Activated naive CD4-positive, alpha-beta T cell treated with anti-CD3 and anti-CD28 coated beads, Interleukin-2, amount 50 U/mL, for 72 hours (primary cell): ENCODE measurements around the gene STAB1. TPM values are rescaled to one million over a fixed set of nuclear protein-coding genes. Genes with fewer than 3 reads are reported as not detected.
A peak's percentile ranks its signal among the peaks of the same experiment; 100 is the strongest.

ENCODE experiments used
- ATAC-seq, 2 donors: fragments of 150-1000 bp; cut with Tn5 transposase; 2 replicates each; pipeline ENCODE4 v1.10.0; 2021; ENCODE audit warnings: mild to moderate bottlenecking in 2 of 2, moderate library complexity in 2 of 2
- DNase-seq, 2 donors: peaks; one replicate each; pipeline ENCODE4 v3.0.0; 2021 to 2022; ENCODE audit warnings: low spot score in 2 of 2
- H3K27ac Mint-ChIP-seq, 2 donors: one replicate each; pipeline ENCODE4 v1.8.0; 2022; ENCODE audit warnings: mild to moderate bottlenecking in 2 of 2, mixed read lengths in 2 of 2
- H3K36me3 Mint-ChIP-seq, 2 donors: one replicate each; pipeline ENCODE4 v1.8.0; 2022; ENCODE audit warnings: mixed read lengths in 2 of 2
- H3K9me3 Mint-ChIP-seq, 2 donors: one replicate each; pipeline ENCODE4 v1.8.0; 2022; ENCODE audit warnings: mixed read lengths in 2 of 2
- total RNA-seq, 2 donors: library from RNA; stranded (reverse); gene quantifications; one replicate each; pipeline ENCODE4 v1.2.3, GENCODE V29; 2022

The STAB1 gene
- total RNA-seq, 2 donors from 2014 or later = 0.36 TPM; not detected in 1

DNA sequence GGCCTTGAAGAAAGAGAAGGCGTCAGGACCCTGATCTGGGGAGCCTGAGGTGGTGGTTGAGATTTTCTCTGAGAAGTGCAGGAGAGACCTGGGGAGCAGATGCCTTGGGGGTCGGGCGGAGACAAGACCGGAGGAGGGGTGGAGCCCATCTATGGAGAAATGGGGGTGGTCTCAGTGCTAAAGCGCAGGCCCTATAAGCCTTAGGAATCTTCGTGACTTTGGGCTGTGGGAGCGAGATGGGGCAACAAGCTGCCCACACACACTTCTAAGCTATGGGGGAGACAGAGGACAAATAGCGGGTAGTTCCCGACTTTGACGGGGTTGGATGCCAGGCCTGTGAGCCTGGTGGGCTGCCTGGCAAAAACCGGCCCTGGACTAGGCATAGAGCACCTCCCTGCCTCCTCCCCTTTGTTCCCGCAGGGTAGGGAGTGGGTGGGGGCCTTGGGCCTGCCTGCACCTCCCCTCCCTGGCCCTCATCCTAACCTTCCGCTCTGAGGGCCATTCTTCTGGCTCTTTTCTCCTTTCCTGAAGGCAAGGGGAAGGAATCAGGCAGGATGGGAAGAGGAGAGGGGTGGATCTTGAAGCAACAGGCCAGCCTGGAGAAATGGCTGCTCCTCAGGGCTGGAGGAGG, 38.9 kb upstream of the STAB1 start:
- peaks cover 18 to 31% of the 10 kb centered on the region in 2 donors for H3K36me3 Mint-ChIP-seq
- peak overlapping the region; percentile 96 to 99 for H3K27ac Mint-ChIP-seq
- ATAC-seq (no peak), DNase-seq (no peak)
- H3K9me3 Mint-ChIP-seq = no peaks in the 10 kb centered on the region

DNA sequence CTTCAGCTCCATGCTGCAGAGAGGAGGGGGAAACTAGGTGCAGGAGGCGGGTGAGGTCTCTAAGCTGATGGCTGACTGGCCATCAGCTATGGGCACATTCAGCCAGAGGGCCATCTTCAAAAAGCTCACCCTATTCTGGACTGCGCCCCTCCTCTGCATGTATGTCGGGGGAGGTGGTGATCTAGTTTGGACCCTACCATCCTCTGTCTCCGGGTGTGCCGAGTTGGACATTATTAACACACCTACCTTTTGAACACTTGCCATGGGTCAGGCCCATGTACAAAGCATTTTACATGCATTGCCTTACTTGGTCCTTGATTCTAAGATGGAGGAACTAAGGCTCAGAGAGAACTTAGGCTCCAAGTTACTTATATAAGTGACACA, 38.3 kb upstream of the STAB1 start:
- DNase-seq (no peak), ATAC-seq (no peak)
- H3K36me3 Mint-ChIP-seq = peaks cover 18 to 31% of the 10 kb centered on the region in 2 donors
- peak overlapping the region; percentile 96 to 99 for H3K27ac Mint-ChIP-seq
- no peaks in the 10 kb centered on the region for H3K9me3 Mint-ChIP-seq

DNA sequence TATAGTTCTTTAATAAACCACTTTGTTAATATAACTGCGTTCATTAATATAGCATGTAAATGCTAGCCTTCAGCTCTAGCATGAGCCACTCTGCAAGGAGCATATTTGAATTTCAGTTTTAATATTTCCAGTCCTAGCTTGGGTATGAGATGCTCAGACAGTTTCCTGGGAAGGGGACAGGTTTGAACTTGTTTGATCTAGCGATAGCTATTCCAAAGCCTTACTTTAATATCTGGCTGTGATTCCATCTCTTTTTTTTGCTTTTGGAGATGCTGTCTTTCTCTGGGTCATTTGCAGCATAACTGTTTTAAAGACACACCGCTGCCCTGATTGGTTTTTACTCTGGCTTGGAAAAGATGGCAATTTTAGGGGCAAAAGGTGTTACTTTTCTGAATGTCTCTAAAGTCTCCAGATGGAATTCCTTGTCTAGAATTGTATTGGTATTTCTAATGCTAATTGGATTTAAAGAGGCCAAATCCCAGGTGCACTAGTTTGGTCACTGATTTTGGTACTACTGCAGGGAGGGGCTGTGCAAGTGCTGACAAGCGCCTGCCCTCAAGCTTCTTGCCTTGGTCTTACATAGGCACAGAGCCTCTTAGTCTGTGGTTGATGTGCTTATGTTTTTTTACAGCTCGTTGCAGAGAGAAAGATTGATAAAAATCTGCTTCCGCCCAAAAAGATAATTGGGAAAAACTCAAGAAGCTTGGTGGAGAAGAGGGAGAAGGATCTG, 36.9 kb upstream of the STAB1 start:
- Mint-ChIP-seq H3K36me3 (peaks cover 18 to 34% of the 10 kb centered on the region in 2 donors), H3K27ac (peak overlapping the region in 1 of 2 donors; percentile 72), H3K9me3 (no peaks in the 10 kb centered on the region)
- ATAC-seq (no peak), DNase-seq (no peak)

DNA sequence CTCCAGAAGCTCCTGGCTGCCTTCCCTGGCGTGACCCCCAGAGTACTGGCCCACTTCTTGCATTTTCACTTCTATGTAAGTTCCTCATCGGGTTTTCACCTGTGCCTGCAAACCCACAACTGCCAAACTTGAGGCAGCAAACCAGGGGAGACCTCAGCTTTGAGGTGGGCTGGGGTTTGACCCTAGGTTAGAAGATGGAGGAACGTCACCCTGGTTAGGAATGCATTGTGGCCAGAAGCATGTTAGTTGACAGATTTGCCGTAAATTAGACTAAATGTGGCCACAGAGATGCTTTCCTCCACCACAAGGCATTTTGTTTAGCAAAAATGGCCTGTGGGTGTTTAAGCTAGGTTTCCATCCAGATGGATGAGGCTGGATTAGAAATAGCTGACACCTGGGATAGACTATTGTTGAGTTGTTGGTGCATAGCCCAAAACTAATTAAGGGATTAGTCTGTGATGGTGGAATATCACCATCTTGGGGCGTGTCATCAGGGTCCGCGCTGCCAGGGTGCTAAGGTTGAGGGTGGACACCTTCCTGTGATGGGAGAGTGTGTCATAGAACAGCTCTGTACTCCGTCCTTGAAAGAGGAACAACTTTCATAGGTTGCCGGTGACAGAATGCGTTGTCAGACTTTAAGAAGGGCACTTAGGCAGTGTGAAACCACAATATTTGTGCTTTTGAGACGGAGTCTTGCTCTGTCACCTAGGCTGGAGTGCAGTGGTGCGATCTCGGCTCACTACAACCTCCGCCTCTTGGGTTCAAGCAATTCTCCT, 36.2 kb upstream of the STAB1 start:
- ATAC-seq = no peak
- Mint-ChIP-seq H3K27ac (no peak overlapping the region), H3K36me3 (peaks cover 18 to 36% of the 10 kb centered on the region in 2 donors), H3K9me3 (no peaks in the 10 kb centered on the region)
- DNase-seq = no peak

DNA sequence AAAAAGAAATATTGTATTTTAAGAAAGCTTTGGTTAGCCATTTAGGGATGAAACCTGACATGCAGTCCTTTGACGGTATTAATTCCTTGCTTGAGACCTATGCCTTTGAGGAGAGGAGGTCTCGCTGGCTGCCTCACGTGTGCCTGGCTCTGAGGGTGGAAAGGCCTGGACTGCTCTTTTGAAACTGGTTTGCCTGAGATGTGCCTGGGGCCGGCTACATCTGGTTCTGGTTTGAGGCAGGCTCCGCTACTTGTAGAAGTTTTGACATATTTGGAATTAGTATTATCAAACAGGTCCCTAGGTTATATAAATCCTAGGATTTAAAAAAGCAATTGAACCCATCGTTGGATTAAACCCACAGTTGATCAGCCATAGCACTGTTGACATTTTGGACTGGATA, 33.3 kb upstream of the STAB1 start:
- peaks cover 5 to 19% of the 10 kb centered on the region in 2 donors for H3K36me3 Mint-ChIP-seq
- no peak for DNase-seq
- ATAC-seq = no peak
- H3K27ac Mint-ChIP-seq = no peak overlapping the region
- no peaks in the 10 kb centered on the region for H3K9me3 Mint-ChIP-seq

DNA sequence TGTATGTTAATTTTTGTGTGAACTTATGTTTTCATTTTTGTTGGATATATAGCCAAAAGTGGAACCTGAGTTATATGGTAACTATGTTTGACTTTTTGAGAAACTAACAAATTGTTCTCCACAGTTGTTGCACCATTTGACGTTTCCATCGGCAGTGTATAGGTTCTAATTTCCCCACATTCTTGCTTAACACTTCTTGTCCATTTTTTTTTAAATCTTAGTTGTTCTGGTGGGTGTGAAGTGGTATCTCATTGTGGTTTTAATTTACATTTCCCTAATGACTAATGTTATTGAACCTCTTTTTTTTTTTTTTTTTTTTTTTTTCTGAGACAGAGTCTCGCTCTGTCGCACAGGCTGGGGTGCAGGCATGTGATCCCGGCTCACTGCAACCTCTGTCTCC, 31.7 kb upstream of the STAB1 start:
- no peak for ATAC-seq
- Mint-ChIP-seq H3K27ac (no peak overlapping the region), H3K36me3 (peaks cover 0 to 8% of the 10 kb centered on the region in 2 donors)

DNA sequence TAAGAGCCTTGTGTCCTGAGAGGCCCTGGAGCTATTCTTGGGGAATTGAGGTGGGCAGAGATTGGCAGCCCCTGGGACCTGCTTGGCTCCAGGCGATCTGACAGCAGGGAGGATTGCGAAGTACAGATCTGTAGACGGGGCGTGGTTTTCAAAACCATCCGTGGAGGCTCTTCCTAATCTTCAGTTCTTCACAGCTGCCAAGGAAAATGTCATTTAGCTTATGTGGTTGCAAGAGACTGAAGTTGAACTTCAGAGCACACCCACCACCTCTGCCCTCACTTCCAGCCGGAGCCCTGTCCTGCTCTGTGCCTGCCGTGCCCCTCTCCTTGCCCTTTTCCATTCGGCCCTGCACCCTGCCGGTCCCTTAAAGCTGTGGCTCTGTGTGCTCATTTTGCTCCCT, 26.8 kb upstream of the STAB1 start:
- Mint-ChIP-seq H3K36me3 (peaks cover 0 to under 1% of the 10 kb centered on the region in 2 donors), H3K27ac (peak overlapping the region; percentile 30 to 65), H3K9me3 (no peaks in the 10 kb centered on the region)
- no peak for ATAC-seq
- no peak for DNase-seq

More for the DNA sequence above, 31.7 kb upstream of the STAB1 start:
- DNase-seq = no peak
- no peaks in the 10 kb centered on the region for H3K9me3 Mint-ChIP-seq

DNA sequence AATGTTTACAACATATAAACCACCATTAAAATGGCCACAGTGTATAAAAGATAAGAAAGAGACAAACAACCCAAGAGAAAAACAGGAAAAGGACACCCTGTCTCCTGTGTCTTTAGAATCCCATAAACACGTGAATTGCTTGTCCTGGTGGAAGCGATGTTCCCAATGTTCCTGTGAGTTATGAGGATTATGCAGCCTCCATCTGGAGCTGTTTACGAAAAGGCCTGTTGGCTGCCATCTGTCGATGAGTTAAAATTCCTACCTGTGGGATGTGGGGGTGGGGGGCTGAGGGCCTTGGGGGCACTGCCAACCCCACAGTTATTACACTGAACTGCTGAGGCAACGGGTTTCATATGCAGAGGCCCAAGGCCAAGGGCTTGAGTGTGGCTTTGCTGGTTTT, 26.1 kb upstream of the STAB1 start:
- Mint-ChIP-seq H3K36me3 (no peaks in the 10 kb centered on the region), H3K9me3 (no peaks in the 10 kb centered on the region), H3K27ac (peak overlapping the region; percentile 30 to 65)
- DNase-seq (no peak), ATAC-seq (no peak)

DNA sequence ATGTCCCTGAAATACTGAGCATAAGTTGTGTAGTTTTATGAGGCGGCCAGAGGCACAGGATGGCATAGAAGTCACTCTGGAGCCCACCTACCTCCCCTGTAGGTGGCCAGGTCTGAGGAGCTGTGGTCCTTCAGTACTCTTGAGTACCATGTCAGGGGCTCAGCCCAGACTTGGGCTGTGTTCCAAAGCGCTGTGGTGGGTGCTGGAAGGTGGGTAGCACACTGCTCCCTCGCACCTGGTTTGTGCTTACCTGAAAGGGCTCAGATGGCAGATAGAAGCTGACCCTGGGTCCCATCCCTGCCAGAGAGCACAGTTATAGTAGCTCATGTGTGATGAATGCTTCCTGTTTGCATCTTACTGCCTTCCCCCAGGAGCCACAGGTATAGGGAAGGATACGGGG, 24.2 kb upstream of the STAB1 start:
- Mint-ChIP-seq H3K9me3 (no peaks in the 10 kb centered on the region), H3K36me3 (no peaks in the 10 kb centered on the region), H3K27ac (peak overlapping the region in 1 of 2 donors; percentile 62)
- ATAC-seq (no peak), DNase-seq (no peak)

DNA sequence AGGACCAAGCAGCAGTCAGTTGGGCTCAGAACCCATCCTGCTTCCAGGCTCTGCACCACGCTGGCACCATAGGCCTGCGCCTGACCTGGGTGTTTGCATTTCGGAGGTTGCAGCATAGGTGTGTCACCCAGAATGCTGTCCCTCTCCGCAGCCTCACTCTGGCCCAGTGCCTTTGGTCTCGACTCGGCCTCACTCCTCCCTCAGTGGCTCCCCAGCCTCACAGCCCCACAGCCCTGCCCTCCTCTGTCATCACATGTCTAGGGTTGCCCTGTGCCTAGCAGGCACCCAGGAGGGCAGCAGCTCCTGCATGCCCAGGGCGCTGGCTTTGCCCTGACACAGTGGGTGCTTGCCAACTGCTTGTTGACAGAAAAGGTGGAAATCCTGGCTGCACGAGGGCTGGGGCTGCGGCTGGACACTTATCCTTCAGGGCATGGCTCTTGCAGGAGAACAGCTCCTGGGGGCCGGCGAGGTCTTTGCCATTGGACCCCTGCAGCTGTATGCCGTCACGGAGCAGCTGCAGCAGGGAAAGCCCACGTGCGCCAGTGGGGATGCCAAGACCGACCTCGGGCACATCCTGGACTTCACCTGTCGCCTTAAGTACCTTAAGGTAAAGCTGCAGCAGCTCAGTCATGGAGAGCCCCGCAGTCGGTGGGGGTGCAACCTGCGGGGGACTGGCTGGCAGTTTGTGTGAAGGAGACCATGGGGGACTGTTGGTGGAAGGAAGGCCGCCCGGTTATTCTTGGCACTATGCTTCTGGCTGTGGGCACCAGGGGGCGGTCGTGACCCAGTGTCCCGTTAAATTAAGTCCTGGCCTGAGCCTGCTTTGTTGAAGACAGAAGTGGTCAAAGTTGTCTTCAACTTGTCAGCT, 23.5 kb upstream of the STAB1 start:
- Mint-ChIP-seq H3K36me3 (no peaks in the 10 kb centered on the region), H3K27ac (peak overlapping the region; percentile 12 to 50), H3K9me3 (no peaks in the 10 kb centered on the region)
- DNase-seq (peak in 1 of 2 donors; percentile 42), ATAC-seq (peak; percentile 34 to 59)

DNA sequence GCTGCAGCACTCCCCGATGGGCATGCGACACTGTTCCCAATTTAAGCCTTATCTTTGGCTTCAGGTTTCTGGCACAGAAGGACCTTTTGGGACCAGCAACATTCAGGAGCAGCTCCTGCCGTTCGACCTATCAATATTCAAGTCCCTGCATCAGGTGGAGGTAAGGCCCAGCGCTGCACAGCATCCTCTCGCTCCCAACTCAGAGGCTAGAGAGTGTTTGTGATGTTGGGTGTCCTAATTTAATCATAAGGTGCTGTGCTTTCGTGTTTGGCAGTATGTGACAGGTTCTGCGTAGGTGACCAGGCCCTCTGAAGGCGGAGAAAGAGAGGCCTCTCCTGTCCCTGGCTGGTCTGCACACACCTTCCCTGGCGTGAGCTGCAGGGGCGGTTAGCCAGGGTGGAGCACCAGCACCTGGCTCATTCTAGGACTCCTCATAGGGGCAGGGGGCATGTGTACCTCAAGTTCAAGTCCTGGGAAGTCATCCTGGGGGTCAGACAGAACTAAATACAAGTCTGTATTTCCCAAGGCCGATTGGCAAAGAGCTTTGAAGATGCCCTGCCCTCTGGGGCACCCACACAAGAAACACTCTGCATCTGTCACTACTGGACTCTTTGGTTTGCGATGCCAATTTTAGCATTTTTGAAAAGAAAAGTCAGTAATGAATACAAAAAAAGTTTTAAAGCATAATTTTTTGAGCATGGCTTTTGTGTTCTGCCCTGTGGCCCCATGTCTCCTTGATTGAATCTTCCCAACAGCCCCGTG, 22.7 kb upstream of the STAB1 start:
- Mint-ChIP-seq H3K36me3 (no peaks in the 10 kb centered on the region), H3K9me3 (no peaks in the 10 kb centered on the region), H3K27ac (peak overlapping the region; percentile 12 to 50)
- ATAC-seq (no peak), DNase-seq (no peak)

DNA sequence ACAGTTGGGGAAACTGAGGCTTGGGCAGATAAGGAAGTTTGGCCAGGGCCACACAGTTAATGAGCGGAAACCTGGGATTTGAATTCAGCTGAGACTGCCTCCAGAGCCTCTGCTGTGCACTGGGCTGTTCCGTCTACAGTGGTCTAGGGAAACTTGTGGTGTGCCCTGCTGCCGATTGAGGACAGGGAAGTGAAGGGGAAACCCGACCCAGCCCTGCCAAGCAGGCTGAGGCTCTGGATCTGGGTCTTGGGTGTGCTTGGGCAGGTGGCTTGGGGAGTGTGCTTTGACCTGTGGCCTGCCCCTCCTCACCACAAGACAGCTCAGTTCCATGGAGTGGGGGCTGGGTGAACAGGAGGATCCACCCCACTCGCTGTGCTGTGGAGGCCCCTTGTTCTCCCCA, 22.1 kb upstream of the STAB1 start:
- DNase-seq = no peak
- Mint-ChIP-seq H3K36me3 (no peaks in the 10 kb centered on the region), H3K9me3 (no peaks in the 10 kb centered on the region), H3K27ac (no peak overlapping the region)
- no peak for ATAC-seq

DNA sequence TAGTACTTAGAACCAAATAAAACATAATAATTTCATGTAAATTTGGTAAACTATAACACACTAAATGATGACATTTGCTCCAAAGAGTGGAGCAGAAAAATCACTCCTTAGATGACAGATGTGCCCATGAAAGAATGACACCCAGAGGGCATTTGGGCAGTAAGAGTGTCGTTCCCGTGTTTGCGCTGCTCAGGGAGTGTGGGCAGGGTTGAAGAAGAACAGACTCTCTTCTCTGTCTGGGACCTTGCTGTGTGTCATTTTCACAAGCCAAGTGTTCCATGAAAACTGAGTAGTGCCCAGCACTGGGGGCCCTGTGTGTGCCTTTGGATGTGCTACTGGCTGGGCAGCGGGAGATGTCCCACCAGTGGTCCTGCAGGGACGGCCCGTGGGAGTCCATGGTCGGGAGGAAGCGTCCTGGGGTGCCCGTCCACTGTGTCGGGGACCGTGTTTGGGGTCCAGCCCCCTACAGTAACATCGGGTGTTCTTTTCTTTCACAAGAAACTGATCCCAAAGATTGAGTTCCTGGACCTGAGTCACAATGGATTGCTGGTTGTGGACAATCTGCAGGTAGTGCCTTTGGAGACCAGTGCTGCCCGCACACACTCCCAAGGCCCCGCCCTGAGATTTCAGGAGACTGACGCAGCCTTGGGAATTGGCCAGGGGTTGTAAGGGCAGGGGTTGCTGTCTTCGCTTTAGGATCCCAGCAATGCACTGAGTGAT, 17.9 kb upstream of the STAB1 start:
- ATAC-seq = no peak
- Mint-ChIP-seq H3K9me3 (no peaks in the 10 kb centered on the region), H3K27ac (no peak overlapping the region), H3K36me3 (peaks cover 0 to 6% of the 10 kb centered on the region in 2 donors)
- no peak for DNase-seq

DNA sequence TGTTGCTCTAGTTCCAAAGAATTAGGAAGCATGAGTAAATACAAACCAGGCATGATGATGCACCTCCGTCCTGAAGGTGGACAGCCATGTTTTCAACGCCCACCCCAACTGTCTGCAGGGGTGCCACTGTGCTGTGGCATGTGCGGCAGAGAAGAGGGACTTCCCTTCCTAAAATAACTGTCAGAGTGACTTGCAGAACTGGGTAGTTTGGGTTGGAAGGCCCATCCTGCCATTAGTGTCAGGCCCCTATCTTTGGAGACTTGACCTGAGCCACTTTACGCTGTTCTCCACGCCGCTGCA, 17.4 kb upstream of the STAB1 start:
- Mint-ChIP-seq H3K9me3 (no peaks in the 10 kb centered on the region), H3K27ac (no peak overlapping the region), H3K36me3 (peaks cover 0 to 6% of the 10 kb centered on the region in 2 donors)
- DNase-seq = no peak
- ATAC-seq = no peak

DNA sequence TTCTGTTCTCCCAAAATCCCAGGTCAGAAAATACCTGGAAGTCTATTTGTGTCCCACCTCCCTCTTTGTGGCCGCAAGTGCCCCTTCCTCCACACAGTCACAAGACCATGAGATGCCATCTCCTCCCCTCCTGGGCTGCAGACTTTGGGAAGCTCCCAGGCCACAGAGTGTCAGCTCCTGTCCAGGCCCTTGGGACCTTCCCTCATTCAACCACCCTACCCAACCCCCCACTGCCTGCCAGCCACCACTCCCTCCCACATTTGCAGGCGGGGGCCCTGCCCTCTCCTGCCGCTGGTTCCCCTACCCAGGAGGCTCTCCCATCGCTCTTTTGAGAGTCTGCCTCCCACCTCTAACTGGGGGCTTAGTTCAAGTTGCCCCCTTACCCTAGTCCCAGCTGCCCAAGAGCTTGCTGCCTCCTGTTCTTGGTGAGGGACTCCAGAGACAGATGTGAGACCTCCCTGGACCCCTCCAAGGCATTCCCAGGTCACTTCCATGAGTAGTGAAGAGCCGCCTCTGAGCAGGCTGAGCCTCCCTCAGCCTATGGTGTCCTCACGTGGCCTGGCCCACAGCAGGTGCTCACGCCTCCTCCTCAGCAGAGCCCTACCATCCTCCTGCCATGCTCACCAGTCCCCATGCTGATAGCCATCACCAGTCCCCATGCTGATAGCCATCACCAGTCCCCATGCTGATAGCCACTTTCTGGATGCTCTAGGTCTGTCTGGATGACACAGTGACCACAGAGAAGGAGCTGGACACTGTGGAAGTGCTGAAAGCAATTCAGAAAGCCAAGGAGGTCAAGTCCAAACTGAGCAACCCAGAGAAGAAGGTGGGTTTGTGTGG, 15.9 kb upstream of the STAB1 start:
- H3K36me3 Mint-ChIP-seq = peaks cover 0 to 6% of the 10 kb centered on the region in 2 donors
- DNase-seq (no peak), ATAC-seq (no peak)
- H3K9me3 Mint-ChIP-seq = no peaks in the 10 kb centered on the region
- H3K27ac Mint-ChIP-seq = peak overlapping the region in 1 of 2 donors; percentile 53
